ENCODE measurements around the gene MYZAP. TPM values are rescaled to one million over a fixed set of nuclear protein-coding genes. Genes with fewer than 3 reads are reported as not detected.

MYZAP gene
- total RNA-seq, 1 donor from 2014 or later: 934 TPM

GRCh38 chr15:57599296-57599810 is 7.6 kb downstream of the MYZAP start:
- H3K4me1 ChIP-seq: peaks cover 78% of the 10 kb centered on the region
- H3K4me3 ChIP-seq: peak overlapping the region; percentile 61
- no peaks in the 10 kb centered on the region for H3K27me3 ChIP-seq (ENCODE audit: low read depth)
- H3K36me3 ChIP-seq: no peaks in the 10 kb centered on the region
- H3K9me3 ChIP-seq (replicated peaks): no peaks in the 10 kb centered on the region
- no peak for DNase-seq
- H3K27ac ChIP-seq (replicated peaks): peak overlapping the region; percentile 95
- TF ChIP-seq CTCF (IDR thresholded peaks at IDR 0.05; ENCODE audit: borderline replicate concordance): no peak
- intact Hi-C loops (cut with micrococcal nuclease): no loop called here

GRCh38 chr15:57600197-57600596 is 8.5 kb downstream of the MYZAP start:
- H3K27me3 ChIP-seq (ENCODE audit: low read depth): no peaks in the 10 kb centered on the region
- no peaks in the 10 kb centered on the region for H3K9me3 ChIP-seq (replicated peaks)
- TF ChIP-seq CTCF (IDR thresholded peaks at IDR 0.05; ENCODE audit: borderline replicate concordance): no peak
- peaks cover 3% of the 10 kb centered on the region for H3K36me3 ChIP-seq
- peak overlapping the region; percentile 61 for H3K4me3 ChIP-seq
- H3K4me1 ChIP-seq: peaks cover 82% of the 10 kb centered on the region
- peak overlapping the region; percentile 95 for H3K27ac ChIP-seq (replicated peaks)
- no peak for DNase-seq
- intact Hi-C loops (cut with micrococcal nuclease): no loop called here

DNA sequence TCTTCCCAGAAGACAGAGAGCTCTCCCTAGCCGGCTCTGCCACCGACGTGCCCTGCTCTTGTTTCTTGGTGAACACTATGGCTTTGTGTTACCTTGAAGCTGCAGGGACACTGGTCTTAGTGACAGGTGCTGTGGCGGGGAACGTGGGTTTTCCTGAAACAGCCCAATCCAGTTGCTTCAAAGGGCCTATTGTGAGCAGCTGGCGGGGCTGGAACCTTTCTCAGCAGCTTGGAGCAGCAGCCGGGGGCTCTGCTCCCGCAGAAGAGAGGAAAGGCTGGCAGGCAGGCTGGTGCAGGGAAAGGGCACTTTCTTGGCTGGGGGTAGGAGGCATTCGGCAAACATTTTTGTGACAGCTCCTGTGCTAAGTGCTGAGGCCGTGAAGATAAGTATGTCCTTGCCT is 12.8 kb downstream of the MYZAP start:
- Histone ChIP-seq H3K27me3 (ENCODE audit: low read depth) (no peaks in the 10 kb centered on the region), H3K36me3 (peaks cover 21% of the 10 kb centered on the region), H3K27ac (replicated peaks) (peak overlapping the region; percentile 95), H3K9me3 (replicated peaks) (no peaks in the 10 kb centered on the region), H3K4me3 (peak overlapping the region; percentile 61), H3K4me1 (peaks cover 92% of the 10 kb centered on the region)
- no peak for DNase-seq
- no peak for TF ChIP-seq CTCF (IDR thresholded peaks at IDR 0.05; ENCODE audit: borderline replicate concordance)
- intact Hi-C loops (cut with micrococcal nuclease): no loop called here

DNA sequence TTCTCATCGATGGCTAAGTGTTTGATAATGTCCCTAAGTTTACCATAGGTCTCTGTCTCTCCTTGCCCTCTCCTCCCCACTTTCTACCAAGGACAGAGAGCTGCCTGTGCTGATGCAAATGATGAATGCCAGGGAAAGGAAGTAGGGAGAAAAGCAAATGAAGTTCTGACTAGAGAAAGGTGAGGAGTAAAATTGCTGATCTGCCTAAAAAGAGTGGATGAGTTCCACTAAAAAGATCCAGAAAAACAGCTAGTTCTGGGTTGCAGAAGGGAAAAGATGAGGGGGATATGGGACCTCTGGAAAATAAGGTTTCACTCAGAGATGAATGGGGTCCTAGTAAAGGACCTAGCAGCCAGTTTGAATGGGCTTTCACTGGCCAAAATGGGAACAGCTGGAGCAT is 13.8 kb downstream of the MYZAP start:
- DNase-seq: no peak
- intact Hi-C loops (cut with micrococcal nuclease): no loop called here
- Histone ChIP-seq H3K9me3 (replicated peaks) (no peaks in the 10 kb centered on the region), H3K4me1 (peaks cover 89% of the 10 kb centered on the region), H3K27ac (replicated peaks) (peak overlapping the region; percentile 95), H3K36me3 (peaks cover 21% of the 10 kb centered on the region), H3K27me3 (ENCODE audit: low read depth) (no peaks in the 10 kb centered on the region), H3K4me3 (no peak overlapping the region)
- no peak for TF ChIP-seq CTCF (IDR thresholded peaks at IDR 0.05; ENCODE audit: borderline replicate concordance)

DNA sequence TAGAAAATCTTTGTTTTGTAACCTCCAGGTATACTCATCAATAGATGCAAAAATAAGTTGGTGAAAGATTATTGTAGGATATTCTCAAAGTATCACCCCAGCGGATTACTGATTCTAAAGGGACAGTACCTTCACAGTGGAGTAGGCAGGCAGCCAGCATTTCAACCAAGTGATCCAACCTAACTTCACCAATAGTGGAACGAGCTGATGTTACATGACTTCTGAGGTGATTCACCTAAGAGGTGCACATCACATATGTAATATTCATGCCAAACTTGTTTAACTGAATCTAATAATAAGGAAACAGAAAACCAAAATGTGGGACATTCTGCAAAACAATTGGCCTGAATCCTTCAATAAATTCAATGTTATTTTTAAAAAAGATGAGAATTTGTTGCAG is 14.3 kb downstream of the MYZAP start:
- peaks cover 92% of the 10 kb centered on the region for H3K4me1 ChIP-seq
- H3K36me3 ChIP-seq: peaks cover 21% of the 10 kb centered on the region
- no peak for TF ChIP-seq CTCF (IDR thresholded peaks at IDR 0.05; ENCODE audit: borderline replicate concordance)
- no peak for DNase-seq
- no peaks in the 10 kb centered on the region for H3K9me3 ChIP-seq (replicated peaks)
- intact Hi-C loops (cut with micrococcal nuclease): no loop called here
- H3K27me3 ChIP-seq (ENCODE audit: low read depth): no peaks in the 10 kb centered on the region
- H3K27ac ChIP-seq (replicated peaks): peak overlapping the region; percentile 95
- H3K4me3 ChIP-seq: no peak overlapping the region
